Measurements from ENCODE around the gene TFPI2. TPM values are rescaled to one million over a fixed set of nuclear protein-coding genes. Genes with fewer than 3 reads are reported as not detected.

Gene TFPI2
- total RNA-seq, 1 experiment from 2014 or later: 6.1 TPM

DNA sequence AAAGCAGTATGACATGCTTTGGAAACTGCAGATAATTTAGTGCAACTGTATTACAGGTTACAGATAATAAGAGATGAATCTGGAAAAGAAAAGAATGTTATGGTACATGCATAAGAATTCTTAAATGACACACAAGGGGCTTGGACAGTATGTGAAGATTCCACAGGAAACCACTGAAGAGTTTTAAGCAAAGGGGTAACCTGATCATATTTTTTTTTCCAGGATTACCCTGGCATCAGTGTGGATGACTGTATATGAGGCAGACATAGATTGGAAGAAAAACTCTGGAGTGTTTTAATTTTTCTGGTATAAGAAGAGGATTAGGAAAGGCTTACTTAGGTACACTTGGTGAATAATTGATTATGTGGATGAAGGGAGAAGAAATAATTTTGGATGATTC lies 8.1 kb downstream of the TFPI2 start:
- CTCF ChIA-PET: no interaction called here
- Histone ChIP-seq H3K4me3 (ENCODE audit: low read depth, low read length, poor library complexity, severe bottlenecking) (no peak overlapping the region), H3K4me1 (ENCODE audit: insufficient read depth, low read length, poor library complexity, severe bottlenecking) (no peaks in the 10 kb centered on the region), H3K9me3 (ENCODE audit: low read depth, low read length, poor library complexity, severe bottlenecking) (peaks cover 7% of the 10 kb centered on the region), H3K27me3 (replicated peaks; ENCODE audit: insufficient read depth, low read depth, low read length, poor library complexity) (no peaks in the 10 kb centered on the region), H3K36me3 (ENCODE audit: insufficient read depth, low read length, poor library complexity, severe bottlenecking) (no peaks in the 10 kb centered on the region), H3K27ac (ENCODE audit: low read depth, low read length, poor library complexity, severe bottlenecking) (no peak overlapping the region)
- TF ChIP-seq, protein P1, sequence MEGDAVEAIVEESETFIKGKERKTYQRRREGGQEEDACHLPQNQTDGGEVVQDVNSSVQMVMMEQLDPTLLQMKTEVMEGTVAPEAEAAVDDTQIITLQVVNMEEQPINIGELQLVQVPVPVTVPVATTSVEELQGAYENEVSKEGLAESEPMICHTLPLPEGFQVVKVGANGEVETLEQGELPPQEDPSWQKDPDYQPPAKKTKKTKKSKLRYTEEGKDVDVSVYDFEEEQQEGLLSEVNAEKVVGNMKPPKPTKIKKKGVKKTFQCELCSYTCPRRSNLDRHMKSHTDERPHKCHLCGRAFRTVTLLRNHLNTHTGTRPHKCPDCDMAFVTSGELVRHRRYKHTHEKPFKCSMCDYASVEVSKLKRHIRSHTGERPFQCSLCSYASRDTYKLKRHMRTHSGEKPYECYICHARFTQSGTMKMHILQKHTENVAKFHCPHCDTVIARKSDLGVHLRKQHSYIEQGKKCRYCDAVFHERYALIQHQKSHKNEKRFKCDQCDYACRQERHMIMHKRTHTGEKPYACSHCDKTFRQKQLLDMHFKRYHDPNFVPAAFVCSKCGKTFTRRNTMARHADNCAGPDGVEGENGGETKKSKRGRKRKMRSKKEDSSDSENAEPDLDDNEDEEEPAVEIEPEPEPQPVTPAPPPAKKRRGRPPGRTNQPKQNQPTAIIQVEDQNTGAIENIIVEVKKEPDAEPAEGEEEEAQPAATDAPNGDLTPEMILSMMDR (conservative IDR thresholded peaks at IDR 0.05; ENCODE audit: low read depth, low read length): no peak
- TF ChIP-seq EZH2 (IDR thresholded peaks at IDR 0.05; ENCODE audit: borderline replicate concordance, low read depth, low read length, poor library complexity, severe bottlenecking): no peak
- POLR2A ChIA-PET (ENCODE audit: low non-redundant PET): no interaction called here
- no peak for DNase-seq (ENCODE audit: low spot score)
- intact Hi-C loops (cut with micrococcal nuclease; ENCODE audit: unreplicated experiment): no loop called here
- BruUV-seq (replicated peaks): no TSS peak

DNA sequence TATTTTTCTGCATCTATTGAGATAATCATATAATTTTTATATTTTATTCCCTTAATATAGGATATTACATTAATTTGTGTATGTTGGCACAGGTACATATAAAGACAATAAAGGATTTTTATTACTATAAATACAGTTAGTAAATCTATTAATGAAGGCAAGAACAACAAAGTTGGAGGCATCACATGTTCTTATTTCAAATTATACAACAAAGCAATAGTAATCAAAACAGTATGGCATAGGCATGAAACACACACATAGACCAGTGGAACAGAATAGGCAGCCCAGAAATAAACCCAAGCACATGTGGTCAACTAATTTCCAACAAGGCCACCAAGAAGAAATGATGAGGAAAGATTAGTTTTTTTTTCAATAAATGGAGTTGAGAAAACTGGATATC lies 11.2 kb downstream of the TFPI2 start:
- BruUV-seq (replicated peaks): no TSS peak
- peaks cover 9% of the 10 kb centered on the region for H3K9me3 ChIP-seq (ENCODE audit: low read depth, low read length, poor library complexity, severe bottlenecking)
- intact Hi-C loops (cut with micrococcal nuclease; ENCODE audit: unreplicated experiment): no loop called here
- TF ChIP-seq EZH2 (IDR thresholded peaks at IDR 0.05; ENCODE audit: borderline replicate concordance, low read depth, low read length, poor library complexity, severe bottlenecking): no peak
- TF ChIP-seq, protein P1 (conservative IDR thresholded peaks at IDR 0.05; ENCODE audit: low read depth, low read length): no peak
- CTCF ChIA-PET: no interaction called here
- DNase-seq (ENCODE audit: low spot score): no peak
- POLR2A ChIA-PET (ENCODE audit: low non-redundant PET): no interaction called here
- H3K4me1 ChIP-seq (ENCODE audit: insufficient read depth, low read length, poor library complexity, severe bottlenecking): no peaks in the 10 kb centered on the region
- no peak overlapping the region for H3K27ac ChIP-seq (ENCODE audit: low read depth, low read length, poor library complexity, severe bottlenecking)
- no peaks in the 10 kb centered on the region for H3K36me3 ChIP-seq (ENCODE audit: insufficient read depth, low read length, poor library complexity, severe bottlenecking)
- no peak overlapping the region for H3K4me3 ChIP-seq (ENCODE audit: low read depth, low read length, poor library complexity, severe bottlenecking)
- no peaks in the 10 kb centered on the region for H3K27me3 ChIP-seq (replicated peaks; ENCODE audit: insufficient read depth, low read depth, low read length, poor library complexity)

DNA sequence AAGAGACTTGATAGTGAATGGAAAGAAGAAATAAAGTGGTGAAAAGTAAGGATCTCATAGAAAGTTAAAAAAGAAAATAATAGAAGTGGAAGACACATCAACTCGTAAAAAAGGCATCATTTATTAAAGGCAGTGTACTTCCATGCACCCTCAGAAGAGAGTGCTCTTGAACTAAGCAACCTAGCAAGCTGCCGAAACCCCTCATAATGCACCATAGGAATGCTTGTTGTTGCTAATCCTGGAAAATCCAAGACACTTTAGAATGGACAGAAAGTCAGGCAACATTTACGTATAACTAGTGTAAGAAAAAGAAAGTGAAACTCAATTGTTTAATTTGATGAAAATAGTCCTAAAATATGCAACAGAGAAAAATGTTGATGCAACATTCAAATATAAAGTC lies 12.8 kb downstream of the TFPI2 start:
- POLR2A ChIA-PET (ENCODE audit: low non-redundant PET): no interaction called here
- no peak for DNase-seq (ENCODE audit: low spot score)
- intact Hi-C loops (cut with micrococcal nuclease; ENCODE audit: unreplicated experiment): no loop called here

More for the DNA sequence above, 12.8 kb downstream of the TFPI2 start:
- Histone ChIP-seq H3K27ac (ENCODE audit: low read depth, low read length, poor library complexity, severe bottlenecking) (no peak overlapping the region), H3K9me3 (ENCODE audit: low read depth, low read length, poor library complexity, severe bottlenecking) (peaks cover 9% of the 10 kb centered on the region), H3K27me3 (replicated peaks; ENCODE audit: insufficient read depth, low read depth, low read length, poor library complexity) (no peaks in the 10 kb centered on the region), H3K4me3 (ENCODE audit: low read depth, low read length, poor library complexity, severe bottlenecking) (no peak overlapping the region), H3K36me3 (ENCODE audit: insufficient read depth, low read length, poor library complexity, severe bottlenecking) (no peaks in the 10 kb centered on the region), H3K4me1 (ENCODE audit: insufficient read depth, low read length, poor library complexity, severe bottlenecking) (no peaks in the 10 kb centered on the region)
- no TSS peak for BruUV-seq (replicated peaks)
- TF ChIP-seq, protein P1 (conservative IDR thresholded peaks at IDR 0.05; ENCODE audit: low read depth, low read length): no peak
- no peak for TF ChIP-seq EZH2 (IDR thresholded peaks at IDR 0.05; ENCODE audit: borderline replicate concordance, low read depth, low read length, poor library complexity, severe bottlenecking)
- CTCF ChIA-PET: no interaction called here

Data from A673 (cell line).